MCF 10A (cell line): ENCODE data around the gene NEUROD4. TPM values are rescaled to one million over a fixed set of nuclear protein-coding genes. Genes with fewer than 3 reads are reported as not detected.

Experiments
- BruUV-seq: library from RNA; stranded (reverse); fragments of 400-500 nt; replicated peaks from 2 replicates; lab custom pipeline; 2021; lab: Mats Ljungman, UMichigan
- CTCF ChIA-PET: fragments of 300-600 bp; sonication (Branson Sonifier 250); formaldehyde crosslinking; extraction: SDS; loops from one replicate; lab custom pipeline; 2021; ENCODE audit warnings: antibody characterized with exemption, inconsistent platforms; lab: Yijun Ruan, JAX
- POLR2A ChIA-PET: fragments of 300-600, 350-650 bp; sonication (Branson Sonifier 250); formaldehyde crosslinking; extraction: SDS; loops from one replicate; lab custom pipeline; 2020; ENCODE audit warnings: antibody characterized with exemption, inconsistent platforms; lab: Yijun Ruan, JAX
- DNase-seq: peaks from one replicate; pipeline ENCODE4 v3.0.0-alpha.2; 2018; ENCODE audit not compliant: unreplicated experiment
- H3K27ac Mint-ChIP-seq: one replicate; pipeline ENCODE4 v1.8.0; 2022; ENCODE audit warnings: mild to moderate bottlenecking, low read depth, mixed read lengths; ENCODE audit not compliant: unreplicated experiment
- H3K27me3 Mint-ChIP-seq: one replicate; pipeline ENCODE4 v1.8.0; 2022; ENCODE audit warnings: mixed read lengths; ENCODE audit not compliant: insufficient read depth, unreplicated experiment
- H3K36me3 Mint-ChIP-seq: one replicate; pipeline ENCODE4 v1.8.0; 2022; ENCODE audit warnings: mild to moderate bottlenecking, moderate library complexity, mixed read lengths; ENCODE audit not compliant: insufficient read depth, unreplicated experiment
- H3K4me1 Mint-ChIP-seq: one replicate; pipeline ENCODE4 v1.8.0; 2022; ENCODE audit warnings: mixed read lengths; ENCODE audit not compliant: insufficient read depth, unreplicated experiment
- H3K4me3 Mint-ChIP-seq: one replicate; pipeline ENCODE4 v1.8.0; 2022; ENCODE audit warnings: mild to moderate bottlenecking, moderate library complexity, mixed read lengths; ENCODE audit not compliant: unreplicated experiment
- H3K9me3 Mint-ChIP-seq: one replicate; pipeline ENCODE4 v1.8.0; 2022; ENCODE audit warnings: mixed read lengths; ENCODE audit not compliant: unreplicated experiment
- intact Hi-C: fragments of 100-400 bp; cut with micrococcal nuclease; formaldehyde crosslinking; loops from 2 replicates; pipeline ENCODE4 v1.14.1; 2022
- total RNA-seq: library from RNA; stranded (reverse); gene quantifications from 2 replicates; pipeline ENCODE4 v1.2.3, GENCODE V29; 2022
- TF ChIP-seq, protein P1 (sequence below): fragments of 200-600 bp; IDR thresholded peaks from one replicate; pipeline ENCODE4 v1.8.0; 2022; ENCODE audit warnings: antibody characterized with exemption, mild to moderate bottlenecking; ENCODE audit not compliant: unreplicated experiment

The NEUROD4 gene
- total RNA-seq, 1 experiment from 2014 or later = not detected

DNA sequence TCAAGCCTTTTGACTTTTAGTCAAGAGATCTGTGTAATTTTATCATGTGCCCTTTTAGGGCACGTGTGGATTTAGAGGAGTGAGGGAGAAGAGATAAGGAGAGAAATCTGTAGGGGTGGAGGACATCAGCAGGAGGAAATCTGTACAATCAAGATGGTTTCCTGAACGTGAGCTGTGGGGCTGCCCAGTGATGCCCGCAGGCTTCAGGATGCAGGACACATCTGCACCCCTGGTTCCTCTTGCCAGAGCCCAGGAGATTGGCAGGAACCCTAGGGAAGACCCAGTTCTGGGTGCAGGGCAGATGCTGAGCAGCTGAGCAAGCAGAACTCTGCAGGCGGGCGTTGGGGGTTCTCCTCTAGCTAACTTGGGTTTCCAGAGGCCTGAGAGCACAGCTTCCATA, 23.6 kb upstream of the NEUROD4 start:
- Mint-ChIP-seq H3K9me3 (no peaks in the 10 kb centered on the region), H3K27me3 (peaks cover 79% of the 10 kb centered on the region), H3K4me1 (peaks cover 2% of the 10 kb centered on the region), H3K4me3 (no peak overlapping the region), H3K36me3 (no peaks in the 10 kb centered on the region), H3K27ac (no peak overlapping the region)
- CTCF ChIA-PET = interaction anchor here (0.7 to 4.5 kb wide), 8 partner anchors 8 to 611 kb away, joined by 3 to 79 read pairs (median 4); no protein-coding TSS in a partner anchor
- TF ChIP-seq, protein P1, sequence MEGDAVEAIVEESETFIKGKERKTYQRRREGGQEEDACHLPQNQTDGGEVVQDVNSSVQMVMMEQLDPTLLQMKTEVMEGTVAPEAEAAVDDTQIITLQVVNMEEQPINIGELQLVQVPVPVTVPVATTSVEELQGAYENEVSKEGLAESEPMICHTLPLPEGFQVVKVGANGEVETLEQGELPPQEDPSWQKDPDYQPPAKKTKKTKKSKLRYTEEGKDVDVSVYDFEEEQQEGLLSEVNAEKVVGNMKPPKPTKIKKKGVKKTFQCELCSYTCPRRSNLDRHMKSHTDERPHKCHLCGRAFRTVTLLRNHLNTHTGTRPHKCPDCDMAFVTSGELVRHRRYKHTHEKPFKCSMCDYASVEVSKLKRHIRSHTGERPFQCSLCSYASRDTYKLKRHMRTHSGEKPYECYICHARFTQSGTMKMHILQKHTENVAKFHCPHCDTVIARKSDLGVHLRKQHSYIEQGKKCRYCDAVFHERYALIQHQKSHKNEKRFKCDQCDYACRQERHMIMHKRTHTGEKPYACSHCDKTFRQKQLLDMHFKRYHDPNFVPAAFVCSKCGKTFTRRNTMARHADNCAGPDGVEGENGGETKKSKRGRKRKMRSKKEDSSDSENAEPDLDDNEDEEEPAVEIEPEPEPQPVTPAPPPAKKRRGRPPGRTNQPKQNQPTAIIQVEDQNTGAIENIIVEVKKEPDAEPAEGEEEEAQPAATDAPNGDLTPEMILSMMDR = no peak
- no TSS peak for BruUV-seq
- intact Hi-C loops = no loop called here
- DNase-seq = no peak
- POLR2A ChIA-PET = no interaction called here

DNA sequence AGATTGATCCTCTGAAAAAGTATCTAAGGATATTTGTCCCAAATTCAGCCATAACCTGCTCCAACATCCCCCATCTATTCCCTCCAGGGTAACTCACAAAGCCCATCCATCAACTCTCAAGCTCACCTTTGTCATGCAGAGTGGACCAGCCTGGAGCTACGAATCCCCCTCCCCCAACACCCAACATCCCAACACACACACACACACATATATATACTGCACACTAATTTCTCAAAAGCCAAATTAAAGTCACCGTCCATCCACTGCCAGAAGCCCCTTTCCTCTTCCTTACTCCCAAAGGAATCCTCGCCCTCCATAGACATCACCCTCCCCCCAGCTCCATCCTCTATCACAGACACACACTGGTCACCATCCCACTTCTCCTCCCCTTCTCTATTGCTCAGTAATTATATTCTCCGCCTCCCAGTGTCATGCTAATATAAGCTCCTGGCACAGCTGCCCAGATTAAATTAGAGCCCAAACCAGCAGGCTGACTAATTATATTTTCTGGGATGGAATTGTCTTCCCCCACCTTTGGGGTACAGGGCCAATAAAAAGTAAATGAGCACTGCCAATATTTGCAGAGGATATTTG, 21.7 kb upstream of the NEUROD4 start:
- POLR2A ChIA-PET = no interaction called here
- Mint-ChIP-seq H3K4me3 (no peak overlapping the region), H3K4me1 (no peaks in the 10 kb centered on the region), H3K27ac (no peak overlapping the region), H3K36me3 (no peaks in the 10 kb centered on the region), H3K27me3 (peaks cover 91% of the 10 kb centered on the region), H3K9me3 (no peaks in the 10 kb centered on the region)
- TF ChIP-seq, protein P1 = no peak
- BruUV-seq = no TSS peak
- CTCF ChIA-PET = interaction anchor here (0.7 to 4.5 kb wide), 10 partner anchors 11 to 180 kb away, joined by 3 to 79 read pairs (median 3); no protein-coding TSS in a partner anchor
- no peak for DNase-seq
- intact Hi-C loops = no loop called here

DNA sequence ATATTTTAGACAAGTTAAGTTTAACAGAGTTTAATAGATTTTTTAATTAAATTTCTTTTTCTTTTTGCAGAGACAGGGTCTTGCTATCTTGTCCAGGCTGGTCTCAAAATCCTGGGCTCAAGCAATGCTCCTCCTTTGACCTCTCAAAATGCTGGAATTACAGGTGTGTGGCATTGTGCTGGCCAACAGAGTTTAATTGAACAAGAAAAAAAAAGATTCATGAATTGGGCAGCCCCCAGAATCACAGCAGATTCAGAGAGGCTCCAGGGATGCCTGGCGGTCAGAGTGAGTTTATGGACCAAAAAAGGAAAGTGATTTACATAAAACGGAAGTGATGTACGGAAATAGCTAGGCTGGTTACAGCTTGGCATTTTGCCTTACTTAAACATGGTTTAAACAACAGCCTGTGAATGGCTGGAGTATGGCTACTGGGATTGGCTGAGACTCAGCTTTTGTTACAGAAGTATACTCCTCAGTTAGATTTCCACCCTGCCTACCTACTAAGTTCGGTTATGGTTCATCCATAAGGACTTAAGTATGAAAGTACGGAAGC, 20.7 kb upstream of the NEUROD4 start:
- Mint-ChIP-seq H3K9me3 (no peaks in the 10 kb centered on the region), H3K36me3 (no peaks in the 10 kb centered on the region), H3K4me1 (no peaks in the 10 kb centered on the region), H3K4me3 (no peak overlapping the region), H3K27ac (no peak overlapping the region), H3K27me3 (peaks cover 92% of the 10 kb centered on the region)
- POLR2A ChIA-PET = no interaction called here
- CTCF ChIA-PET = interaction anchor here (1.2 to 4.5 kb wide), 3 partner anchors 10 to 69 kb away, joined by 3 to 24 read pairs (median 3); no protein-coding TSS in a partner anchor
- TF ChIP-seq, protein P1 = no peak
- intact Hi-C loops = no loop called here
- no peak for DNase-seq
- no TSS peak for BruUV-seq

DNA sequence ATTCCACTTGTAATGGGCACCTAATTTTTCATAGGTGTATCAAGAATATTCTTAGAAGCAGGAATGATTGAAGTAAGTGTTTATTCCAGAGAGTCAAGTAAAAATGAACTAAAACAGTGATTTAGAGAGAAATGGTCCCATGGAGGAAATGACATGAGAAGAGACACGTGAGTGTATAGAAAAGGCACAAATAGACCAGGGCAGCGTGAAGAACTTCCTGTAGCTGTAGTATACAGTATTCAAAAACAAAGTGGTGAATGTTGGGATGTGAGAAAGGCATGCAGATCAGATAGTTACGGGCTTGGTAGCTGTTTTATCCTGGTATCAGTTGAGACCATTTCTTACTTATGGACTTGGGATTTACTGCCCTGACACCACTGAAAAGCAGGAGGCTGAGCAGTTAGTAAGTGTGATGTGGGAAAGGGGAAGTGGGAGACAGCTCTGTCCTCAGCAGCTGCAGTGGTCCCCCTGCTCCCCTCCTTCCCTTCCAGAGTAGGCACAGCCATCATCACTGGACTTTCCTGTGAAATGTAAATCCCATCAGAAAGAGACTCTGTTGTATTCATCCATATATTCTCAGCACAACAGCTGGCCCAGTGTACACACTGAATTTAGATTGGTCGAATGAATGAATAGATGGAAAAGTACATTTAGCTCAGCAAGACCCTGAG, 18.4 kb upstream of the NEUROD4 start:
- no peaks in the 10 kb centered on the region for H3K9me3 Mint-ChIP-seq
- TF ChIP-seq, protein P1 = no peak
- intact Hi-C loops = no loop called here
- H3K4me3 Mint-ChIP-seq = no peak overlapping the region
- no peaks in the 10 kb centered on the region for H3K36me3 Mint-ChIP-seq
- H3K4me1 Mint-ChIP-seq = no peaks in the 10 kb centered on the region
- ChIA-PET CTCF (interaction anchor here (0.6 to 3.4 kb wide), 5 partner anchors 8 to 186 kb away, joined by 3 to 41 read pairs (median 3); no protein-coding TSS in a partner anchor), POLR2A (no interaction called here)
- BruUV-seq = no TSS peak
- no peak for DNase-seq
- peaks cover 93% of the 10 kb centered on the region for H3K27me3 Mint-ChIP-seq
- H3K27ac Mint-ChIP-seq = no peak overlapping the region
